Uterus (tissue), 4 donors: ENCODE results near the gene CHMP4A. TPM values are rescaled to one million over a fixed set of nuclear protein-coding genes. Genes with fewer than 3 reads are reported as not detected.

ENCODE experiments used
- DNase-seq, 2 donors: peaks; one replicate each; pipeline ENCODE4 v3.0.0-alpha.2; 2019 to 2020
- H3K27ac ChIP-seq, 2 donors: fragments of 200-600 bp; sonication (generic); 1 replicate in 1 of 2; 2 replicates in 1 of 2; pipeline ENCODE4 v1.5.1; 2016 to 2018
- H3K27me3 ChIP-seq, 2 donors: fragments of 200-600 bp; sonication (generic); one replicate each; pipeline ENCODE4 v1.5.1; 2018 to 2019; ENCODE audit warnings: control low read depth in 1 of 2
- H3K36me3 ChIP-seq, 2 donors: fragments of 200-600 bp; sonication (generic); one replicate each; pipeline ENCODE4 v1.5.1; 2019; ENCODE audit warnings: control low read depth in 1 of 2
- H3K4me1 ChIP-seq, 2 donors: fragments of 200-600 bp; sonication (generic); one replicate each; pipeline ENCODE4 v1.5.1; 2018 to 2019; ENCODE audit warnings: control low read depth in 1 of 2
- H3K4me3 ChIP-seq, 2 donors: fragments of 200-600 bp; sonication (generic); 1 replicate in 1 of 2; 2 replicates in 1 of 2; pipeline ENCODE4 v1.5.1; 2018 to 2019; ENCODE audit warnings: mild to moderate bottlenecking in 1 of 2
- H3K9me3 ChIP-seq, 2 donors: fragments of 200-600 bp; sonication (generic); one replicate each; pipeline ENCODE4 v1.5.1; 2019; ENCODE audit warnings: control low read depth in 1 of 2
- CTCF ChIP-seq, 4 experiments: fragments of 200-600 bp in 2 of 4; fragments of 450-650 bp in 2 of 4; sonication (generic) in 2 of 4; IDR thresholded peaks; one replicate each; pipeline ENCODE4 v1.5.1; 2016 to 2019; ENCODE audit warnings: antibody characterized with exemption in 4 of 4, mild to moderate bottlenecking in 2 of 4, moderate library complexity in 1 of 4
- POLR2A ChIP-seq, 2 donors: fragments of 450-650 bp; IDR thresholded peaks; one replicate each; pipeline ENCODE4 v1.6.1; 2016; ENCODE audit warnings: antibody characterized with exemption in 2 of 2, mild to moderate bottlenecking in 1 of 2, moderate library complexity in 1 of 2
- intact Hi-C: fragments of 100-400 bp; cut with DNase I; formaldehyde crosslinking; loops from one replicate; pipeline ENCODE4 v1.15.1; 2023; ENCODE audit warnings: low total_unique reads
- total RNA-seq, 4 donors: library from RNA; depleted of rRNA in 3 of 4; stranded (reverse); fragments of >200 nt in 3 of 4; gene quantifications; one replicate each; pipeline versions ENCODE4 v1.1.0 to v1.2.4, GENCODE V29; 2014 to 2023
- donor health status: DM: yes; HTN: yes; CAD: no.

The CHMP4A gene
- total RNA-seq, 4 donors from 2014 or later: 6.8 to 53.3 (median 33.9) TPM

GRCh38 chr14:24195186-24196070 is 17.9 kb downstream of the CHMP4A start, which contains the start of gene TM9SF1:
Gene TM9SF1, minus strand, starts transcription at chr14:24195441. Its CDS starts 422 bp downstream, at chr14:24195019.
- no peaks in the 10 kb centered on the region for H3K4me1 ChIP-seq
- intact Hi-C loops: no loop called here
- H3K27ac ChIP-seq: peak within 1 kb of the TSS; percentile 94 to 95
- no peaks in the 10 kb centered on the region for H3K36me3 ChIP-seq
- peak in 1 of 4 experiments; percentile 22 for TF ChIP-seq CTCF (IDR thresholded peaks at IDR 0.05)
- TF ChIP-seq POLR2A (IDR thresholded peaks at IDR 0.05): peak; percentile 65 to 69
- H3K4me3 ChIP-seq: peak within 1 kb of the TSS; percentile 77 to 91
- H3K27me3 ChIP-seq: no peaks in the 10 kb centered on the region
- DNase-seq: peak; percentile 85 to 89
- no peaks in the 10 kb centered on the region for H3K9me3 ChIP-seq

- DNase-seq: no peak
- Histone ChIP-seq H3K36me3 (no peaks in the 10 kb centered on the region), H3K9me3 (no peaks in the 10 kb centered on the region), H3K4me3 (peak overlapping the region; percentile 77 to 91), H3K4me1 (no peaks in the 10 kb centered on the region), H3K27ac (peak overlapping the region; percentile 94 to 95), H3K27me3 (no peaks in the 10 kb centered on the region)
- intact Hi-C loops: no loop called here
- TF ChIP-seq POLR2A (IDR thresholded peaks at IDR 0.05) (no peak), CTCF (IDR thresholded peaks at IDR 0.05) (no peak)
Observed at GRCh38 chr14:24194873-24195185, 18.5 kb downstream of the CHMP4A start.

GRCh38 chr14:24194186-24194872 is 19.0 kb downstream of the CHMP4A start:
- TF ChIP-seq CTCF (IDR thresholded peaks at IDR 0.05): no peak
- no peak for TF ChIP-seq POLR2A (IDR thresholded peaks at IDR 0.05)
- intact Hi-C loops: no loop called here
- no peak for DNase-seq
- no peaks in the 10 kb centered on the region for H3K27me3 ChIP-seq
- peak overlapping the region; percentile 77 to 91 for H3K4me3 ChIP-seq
- H3K9me3 ChIP-seq: no peaks in the 10 kb centered on the region
- H3K4me1 ChIP-seq: no peaks in the 10 kb centered on the region
- H3K27ac ChIP-seq: peak overlapping the region; percentile 94 to 95
- no peaks in the 10 kb centered on the region for H3K36me3 ChIP-seq

- no peaks in the 10 kb centered on the region for H3K36me3 ChIP-seq
- H3K4me1 ChIP-seq: no peaks in the 10 kb centered on the region
- no peaks in the 10 kb centered on the region for H3K27me3 ChIP-seq
- intact Hi-C loops: no loop called here
- H3K9me3 ChIP-seq: no peaks in the 10 kb centered on the region
- H3K27ac ChIP-seq: no peak overlapping the region
- H3K4me3 ChIP-seq: no peak overlapping the region
- no peak for DNase-seq
- TF ChIP-seq POLR2A (IDR thresholded peaks at IDR 0.05) (no peak), CTCF (IDR thresholded peaks at IDR 0.05) (no peak)
Observed at GRCh38 chr14:24192933-24193332, 20.4 kb downstream of the CHMP4A start.

GRCh38 chr14:24190416-24190815 is 22.9 kb downstream of the CHMP4A start:
- no peak for DNase-seq
- no peaks in the 10 kb centered on the region for H3K36me3 ChIP-seq

More at GRCh38 chr14:24190416-24190815, 22.9 kb downstream of the CHMP4A start:
- Histone ChIP-seq H3K4me1 (no peaks in the 10 kb centered on the region), H3K27me3 (no peaks in the 10 kb centered on the region), H3K27ac (no peak overlapping the region), H3K9me3 (no peaks in the 10 kb centered on the region), H3K4me3 (no peak overlapping the region)
- intact Hi-C loops: no loop called here
- TF ChIP-seq CTCF (IDR thresholded peaks at IDR 0.05): no peak
